Activated CD4-positive, alpha-beta T cell treated with anti-CD3 and anti-CD28 coated beads, Interleukin-2, amount 50 U/mL, for 1 hour (primary cell): ENCODE measurements around the gene CLCF1.
A peak's percentile ranks its signal among the peaks of the same experiment; 100 is the strongest.
"Not testable (repeated sequence)": the region's sequence is repeated elsewhere in the genome, so short reads cannot be mapped to it uniquely, and the experiment has no call there.

Experiments used
- DNase-seq: peaks from one replicate; pipeline ENCODE4 v3.0.0-alpha.2; 2020

The CLCF1 gene

GRCh38 chr11:67408437-67409200, 35.2 kb upstream of the CLCF1 start:
- no peak for DNase-seq

GRCh38 chr11:67407688-67408163, 34.3 kb upstream of the CLCF1 start:
- DNase-seq, result no peak

GRCh38 chr11:67406969-67407687, 33.7 kb upstream of the CLCF1 start:
- DNase-seq, result no peak

- no peak for DNase-seq
These were observed 33.1 kb upstream of the CLCF1 start for GRCh38 chr11:67406420-67406968.

- no peak for DNase-seq
These were observed 32.4 kb upstream of the CLCF1 start for GRCh38 chr11:67405688-67406339.

- no peak for DNase-seq
These were observed 31.8 kb upstream of the CLCF1 start for GRCh38 chr11:67405196-67405567.

- no peak for DNase-seq
These were observed 31.3 kb upstream of the CLCF1 start for GRCh38 chr11:67404515-67405195.

- DNase-seq, result not testable (repeated sequence)
These were observed 29.7 kb upstream of the CLCF1 start for GRCh38 chr11:67403085-67403484.

GRCh38 chr11:67402192-67402839, 28.9 kb upstream of the CLCF1 start:
- DNase-seq, result not testable (repeated sequence)

- DNase-seq, result peak; percentile 90
These were observed 28.2 kb upstream of the CLCF1 start, which contains the start of gene PPP1CA for GRCh38 chr11:67401495-67402191. Gene PPP1CA (minus strand): TSS chr11:67401858. CDS start chr11:67401782, 76 bp downstream.

- DNase-seq, result no peak
These were observed 27.6 kb upstream of the CLCF1 start for GRCh38 chr11:67400942-67401494.

GRCh38 chr11:67400251-67400941, 27.0 kb upstream of the CLCF1 start:
- no peak for DNase-seq

GRCh38 chr11:67398661-67399563, 25.5 kb upstream of the CLCF1 start:
- no peak for DNase-seq

GRCh38 chr11:67397986-67398660, 24.7 kb upstream of the CLCF1 start:
- DNase-seq, result no peak

GRCh38 chr11:67397536-67397935, 24.1 kb upstream of the CLCF1 start:
- DNase-seq, result no peak

- no peak for DNase-seq
These were observed 23.4 kb upstream of the CLCF1 start for GRCh38 chr11:67396587-67397389.

- no peak for DNase-seq
These were observed 22.8 kb upstream of the CLCF1 start for GRCh38 chr11:67396259-67396581.
